MM.1S (cell line): Measurements from ENCODE around the gene CNBD2.

ENCODE experiments used
- CTCF ChIP-seq: fragments of 300-600 bp; sonication (generic); IDR thresholded peaks from 2 replicates; pipeline ENCODE4 v1.5.1; 2016; ENCODE audit warnings: antibody characterized with exemption, low read length, mixed read lengths
- EZH2 ChIP-seq: fragments of 300-600 bp; sonication (generic); optimal IDR thresholded peaks from 2 replicates; pipeline ENCODE3; 2017; ENCODE audit warnings: low read depth, mild to moderate bottlenecking, antibody characterized with exemption, low read length, mixed read lengths
- EZH2phosphoT487 ChIP-seq: fragments of 300-600 bp; sonication (generic); IDR thresholded peaks from 2 replicates; pipeline ENCODE4 v1.6.1; 2018; ENCODE audit warnings: antibody characterized with exemption, low read length

GRCh38 chr20:36050436-36051317, 82.3 kb downstream of the CNBD2 start:
- no peak for TF ChIP-seq EZH2
- TF ChIP-seq EZH2phosphoT487: no peak
- TF ChIP-seq CTCF: no peak
